IMR-90 (cell line): Measurements from ENCODE around the gene AKIP1. TPM values are rescaled to one million over a fixed set of nuclear protein-coding genes. Genes with fewer than 3 reads are reported as not detected.
"Not testable (repeated sequence)": the region's sequence is repeated elsewhere in the genome, so short reads cannot be mapped to it uniquely, and the experiment has no call there.

ENCODE experiments used
- ATAC-seq: fragments of 200-7000 bp; cut with Tn5 transposase; 2 replicates; pipeline ENCODE4 v1.9.1; 2020; ENCODE audit warnings: low read depth, mild to moderate bottlenecking, moderate library complexity
- BruUV-seq: library from RNA; stranded (reverse); fragments of 400-500 nt; replicated peaks from 2 replicates; lab custom pipeline; 2021; lab: Mats Ljungman, UMichigan
- CTCF ChIA-PET: fragments of 300-600 bp; formaldehyde crosslinking; extraction: SDS; loops from one replicate; lab custom pipeline; 2021; ENCODE audit warnings: antibody characterized with exemption; lab: Yijun Ruan, JAX
- POLR2A ChIA-PET: fragments of 300-600 bp; sonication (Branson Sonifier 250); formaldehyde crosslinking; loops from one replicate; lab custom pipeline; 2022; ENCODE audit warnings: antibody characterized with exemption; ENCODE audit not compliant: unreplicated experiment; lab: Charles Lee
- DNase-seq: peaks from one replicate; pipeline ENCODE4 v3.0.0; 2013
- H2AFZ ChIP-seq: replicated peaks from 2 replicates; pipeline ENCODE3; 2013; ENCODE audit warnings: low read length, mild to moderate bottlenecking; ENCODE audit not compliant: poor library complexity
- H2AK5ac ChIP-seq: 2 replicates; pipeline ENCODE4 v1.6.1; 2013; ENCODE audit warnings: low read depth, low read length, inconsistent platforms
- H2AK9ac ChIP-seq: replicated peaks from 2 replicates; pipeline ENCODE3; 2013; ENCODE audit warnings: mild to moderate bottlenecking, low read depth, low read length, moderate library complexity; ENCODE audit not compliant: poor library complexity
- H2BK120ac ChIP-seq: 2 replicates; pipeline ENCODE4 v1.6.1; 2013; ENCODE audit warnings: low read depth, low read length, inconsistent platforms
- H2BK15ac ChIP-seq: 3 replicates; pipeline ENCODE4 v1.6.1; 2013; ENCODE audit warnings: low read depth, low read length, inconsistent platforms
- H2BK20ac ChIP-seq: 2 replicates; pipeline ENCODE4 v1.6.1; 2013; ENCODE audit warnings: low read depth, mild to moderate bottlenecking, inconsistent platforms, low read length, moderate library complexity
- H2BK5ac ChIP-seq: 2 replicates; pipeline ENCODE4 v1.6.1; 2013; ENCODE audit warnings: mild to moderate bottlenecking, low read depth, low read length, inconsistent platforms; ENCODE audit not compliant: poor library complexity, severe bottlenecking
- H3K14ac ChIP-seq: replicated peaks from 2 replicates; pipeline ENCODE4 v1.6.1; 2013; ENCODE audit warnings: low read depth, low read length, inconsistent platforms
- H3K18ac ChIP-seq: 2 replicates; pipeline ENCODE4 v1.6.1; 2013; ENCODE audit warnings: low read depth, low read length, control low read depth
- H3K23ac ChIP-seq: 2 replicates; pipeline ENCODE4 v1.6.1; 2013; ENCODE audit warnings: low read depth, low read length, inconsistent platforms
- H3K27ac ChIP-seq: 2 replicates; pipeline ENCODE4 v1.5.1; 2013; ENCODE audit warnings: mild to moderate bottlenecking, control low read depth, low read length; ENCODE audit not compliant: insufficient read depth
- H3K27me3 ChIP-seq: 2 replicates; pipeline ENCODE4 v1.6.1; 2013; ENCODE audit warnings: low read length; ENCODE audit not compliant: control insufficient read depth, insufficient read depth
- H3K36me3 ChIP-seq: 2 replicates; pipeline ENCODE4 v1.6.1; 2013; ENCODE audit warnings: low read length, mixed read lengths; ENCODE audit not compliant: control insufficient read depth, insufficient read depth
- H3K4ac ChIP-seq: 2 replicates; pipeline ENCODE4 v1.6.1; 2013; ENCODE audit warnings: low read depth, low read length, inconsistent platforms
- H3K4me1 ChIP-seq: 2 replicates; pipeline ENCODE4 v1.6.1; 2013; ENCODE audit warnings: low read length, mixed read lengths; ENCODE audit not compliant: control insufficient read depth, insufficient read depth
- H3K4me2 ChIP-seq: 2 replicates; pipeline ENCODE4 v1.6.1; 2013; ENCODE audit warnings: low read depth, mild to moderate bottlenecking, control low read depth, low read length, moderate library complexity
- H3K4me3 ChIP-seq: 2 replicates; pipeline ENCODE4 v1.5.1; 2013; ENCODE audit warnings: low read depth, mild to moderate bottlenecking, control low read depth, low read length, moderate library complexity; ENCODE audit not compliant: insufficient read depth
- H3K56ac ChIP-seq: 2 replicates; pipeline ENCODE4 v1.6.1; 2013; ENCODE audit warnings: low read length, inconsistent platforms; ENCODE audit not compliant: insufficient read depth; ENCODE audit errors: extremely low read depth
- H3K79me1 ChIP-seq, 2 experiments: 2 replicates each; pipeline ENCODE4 v1.6.1; 2013; ENCODE audit warnings: low read length in 2 of 2, inconsistent platforms in 1 of 2, low read depth in 1 of 2
- H3K9ac ChIP-seq: 2 replicates; pipeline ENCODE4 v1.6.1; 2013; ENCODE audit warnings: low read depth, low read length, control low read depth
- H3K9me1 ChIP-seq: 2 replicates; pipeline ENCODE4 v1.6.1; 2013; ENCODE audit warnings: low read length, inconsistent platforms; ENCODE audit not compliant: insufficient read depth
- H3K9me3 ChIP-seq: 2 replicates; pipeline ENCODE4 v1.6.1; 2013; ENCODE audit warnings: low read length; ENCODE audit not compliant: control insufficient read depth, insufficient read depth
- H4K20me1 ChIP-seq: 2 replicates; pipeline ENCODE4 v1.6.1; 2013; ENCODE audit warnings: low read length, inconsistent platforms; ENCODE audit not compliant: insufficient read depth
- H4K5ac ChIP-seq: 2 replicates; pipeline ENCODE4 v1.6.1; 2013; ENCODE audit warnings: mild to moderate bottlenecking, low read depth, low read length, control low read depth
- H4K8ac ChIP-seq, 2 experiments: 2 replicates each; pipeline ENCODE4 v1.6.1; 2013; ENCODE audit warnings: low read depth in 2 of 2, low read length in 2 of 2, control low read depth in 1 of 2, inconsistent platforms in 1 of 2
- H4K91ac ChIP-seq: 2 replicates; pipeline ENCODE4 v1.6.1; 2013; ENCODE audit warnings: low read depth, low read length, inconsistent platforms; ENCODE audit not compliant: insufficient read depth
- WGBS, 2 experiments: methylation state at CpG; one replicate each; pipeline versions ENCODE4 v1.1.5 to v1.1.7; 2013; ENCODE audit warnings: missing lambda C conversion rate in 2 of 2; ENCODE audit not compliant: insufficient read length in 1 of 2; ENCODE audit errors: extremely low coverage in 2 of 2; 5-methylcytosine and 5-hydroxymethylcytosine counted together
- dilution Hi-C: fragments of 300-500 bp; cut with HindIII; formaldehyde crosslinking; loops from one replicate; pipeline ENCODE4 v1.14.3; 2018; ENCODE audit warnings: low sequenced_read_pairs; ENCODE audit not compliant: unreplicated experiment
- in situ Hi-C: fragments of 300-500 bp; cut with MboI; formaldehyde crosslinking; loops from 3 replicates; pipeline ENCODE4 v1.14.3; 2019; ENCODE audit warnings: low sequenced_read_pairs, inconsistent platforms, mixed read lengths
- intact Hi-C: fragments of 100-400 bp; cut with micrococcal nuclease; formaldehyde crosslinking; loops from 2 replicates; pipeline ENCODE4 v1.10.0; 2022
- polyA plus RNA-seq, 3 experiments: library from polyadenylated mRNA; depleted of rRNA; stranded (reverse); fragments of >200 nt; gene quantifications; 2 replicates each; pipeline ENCODE4 v1.2.3, GENCODE V29; 2012; ENCODE audit warnings: low replicate concordance in 1 of 3
- total RNA-seq: library from RNA; depleted of rRNA; stranded (reverse); fragments of >200 nt; gene quantifications from 2 replicates; pipeline ENCODE4 v1.2.3, GENCODE V29; 2012

The AKIP1 gene
- total and polyA plus RNA-seq, 2 of the 4 experiments (the other 2 are of a cell fraction) = 33.9 to 36.0 TPM

DNA sequence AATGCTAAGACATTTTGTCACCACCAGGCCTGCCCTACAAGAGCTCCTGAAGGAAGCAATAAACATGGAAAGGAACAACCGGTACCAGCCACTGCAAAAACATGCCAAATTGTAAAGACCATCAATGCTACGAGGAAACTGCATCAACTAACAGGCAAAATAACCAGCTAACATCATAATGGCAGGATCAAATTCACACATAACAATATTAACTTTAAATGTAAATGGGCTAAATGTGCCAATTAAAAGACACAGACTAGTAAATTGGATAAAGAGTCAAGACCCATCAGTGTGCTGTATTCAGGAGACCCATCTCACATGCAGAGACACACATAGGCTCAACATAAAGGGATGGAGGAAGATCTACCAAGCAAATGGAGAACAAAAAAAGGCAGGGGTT is 19.8 kb upstream of the AKIP1 start:
- H3K18ac ChIP-seq, H4K5ac ChIP-seq, H2AFZ ChIP-seq, BruUV-seq, H2BK120ac ChIP-seq, H4K20me1 ChIP-seq, H3K9me3 ChIP-seq, H3K4ac ChIP-seq, H2AK5ac ChIP-seq, H3K56ac ChIP-seq, in situ Hi-C loops, H3K4me3 ChIP-seq, intact Hi-C loops, H3K36me3 ChIP-seq, H4K91ac ChIP-seq, H3K4me2 ChIP-seq, H3K23ac ChIP-seq, H4K8ac ChIP-seq, H3K79me1 ChIP-seq, H3K27ac ChIP-seq, H3K4me1 ChIP-seq, H2BK20ac ChIP-seq, H3K9ac ChIP-seq, POLR2A ChIA-PET, H3K27me3 ChIP-seq, H3K14ac ChIP-seq, H2BK15ac ChIP-seq, CTCF ChIA-PET, H2BK5ac ChIP-seq, H3K9me1 ChIP-seq, dilution Hi-C loops, DNase-seq, H2AK9ac ChIP-seq, ATAC-seq: not testable (repeated sequence)
- WGBS, 2 experiments = no CpG with 5 or more reads among the region's 2 CpGs
